H1 (cell line): ENCODE data around the gene POLR3H.

Experiments used
- CEBPB ChIP-seq: IDR thresholded peaks from 2 replicates; pipeline ENCODE4 v1.6.1; 2012; ENCODE audit warnings: low read depth, low read length
- CHD1 ChIP-seq: IDR thresholded peaks from 2 replicates; pipeline ENCODE4 v1.6.1; 2012; ENCODE audit warnings: low read depth, low read length, improper control_type of control experiment
- CTCF ChIP-seq, 3 experiments: IDR thresholded peaks; 1 replicate in 2 of 3; 2 replicates in 1 of 3; pipeline versions ENCODE4 v1.5.1 to v1.6.1; 2011; ENCODE audit warnings: low read length in 3 of 3, mild to moderate bottlenecking in 3 of 3, inconsistent platforms in 2 of 3, low read depth in 1 of 3, moderate library complexity in 1 of 3; ENCODE audit not compliant: insufficient read depth in 1 of 3; ENCODE audit errors: control extremely low read depth in 1 of 3
- EP300 ChIP-seq, 2 experiments: IDR thresholded peaks; 1 replicate in 1 of 2; 2 replicates in 1 of 2; pipeline ENCODE4 v1.6.1; 2011 to 2012; ENCODE audit warnings: low read depth in 2 of 2, low read length in 2 of 2, mild to moderate bottlenecking in 2 of 2, borderline replicate concordance in 1 of 2, inconsistent platforms in 1 of 2, moderate library complexity in 1 of 2
- MAX ChIP-seq: IDR thresholded peaks from 2 replicates; pipeline ENCODE4 v1.6.1; 2012; ENCODE audit warnings: inconsistent platforms
- POLR2A ChIP-seq, 2 experiments: IDR thresholded peaks; 1 replicate in 1 of 2; 2 replicates in 1 of 2; pipeline ENCODE4 v1.6.1; 2011; ENCODE audit warnings: low read depth in 2 of 2, low read length in 2 of 2, mild to moderate bottlenecking in 2 of 2; ENCODE audit errors: control extremely low read depth in 1 of 2
- RAD21 ChIP-seq, 2 experiments: IDR thresholded peaks in 1 of 2; conservative IDR thresholded peaks in 1 of 2; 2 replicates each; pipeline ENCODE4 v1.6.1; 2011; ENCODE audit warnings: low read depth in 2 of 2, low read length in 2 of 2, improper control_type of control experiment in 1 of 2, inconsistent platforms in 1 of 2, mild to moderate bottlenecking in 1 of 2, moderate library complexity in 1 of 2
- RFX5 ChIP-seq: IDR thresholded peaks from 2 replicates; pipeline ENCODE4 v1.6.1; 2011; ENCODE audit warnings: low read depth, low read length, improper control_type of control experiment, borderline replicate concordance
- RXRA ChIP-seq: IDR thresholded peaks from 2 replicates; pipeline ENCODE4 v1.6.1; 2011; ENCODE audit warnings: low read depth, mild to moderate bottlenecking, low read length, moderate library complexity; ENCODE audit not compliant: insufficient read depth
- SIN3A ChIP-seq, 2 experiments: IDR thresholded peaks in 1 of 2; conservative IDR thresholded peaks in 1 of 2; 2 replicates each; pipeline ENCODE4 v1.6.1; 2011 to 2012; ENCODE audit warnings: low read length in 2 of 2, improper control_type of control experiment in 1 of 2, low read depth in 1 of 2, mild to moderate bottlenecking in 1 of 2
- SP4 ChIP-seq: IDR thresholded peaks from 2 replicates; pipeline ENCODE4 v1.6.1; 2012; ENCODE audit warnings: low read length, inconsistent platforms

GRCh38 chr22:41481131-41481830 is 63.0 kb downstream of the POLR3H start:
- no peak for TF ChIP-seq CTCF (IDR thresholded peaks at IDR 0.05; ENCODE audit: control extremely low read depth in 1 of 3, insufficient read depth in 1 of 3, low read depth in 1 of 3, low read length in 3 of 3)
- TF ChIP-seq MAX = no peak
- TF ChIP-seq POLR2A (IDR thresholded peaks at IDR 0.05; ENCODE audit: control extremely low read depth in 1 of 2, low read depth in 2 of 2, low read length in 2 of 2) = no peak
- TF ChIP-seq RAD21 (IDR thresholded peaks at IDR 0.05 in 1 of 2, conservative IDR thresholded peaks at IDR 0.05 in 1 of 2; ENCODE audit: low read depth in 2 of 2, low read length in 2 of 2) = no peak
- no peak for TF ChIP-seq CEBPB
- no peak for TF ChIP-seq RXRA
- no peak for TF ChIP-seq SP4
- no peak for TF ChIP-seq EP300 (IDR thresholded peaks at IDR 0.05; ENCODE audit: borderline replicate concordance in 1 of 2, low read depth in 2 of 2, low read length in 2 of 2)
- no peak for TF ChIP-seq SIN3A (conservative IDR thresholded peaks at IDR 0.05 in 1 of 2, IDR thresholded peaks at IDR 0.05 in 1 of 2; ENCODE audit: low read depth in 1 of 2, low read length in 2 of 2)
- TF ChIP-seq RFX5 = no peak
- TF ChIP-seq CHD1 = no peak
